ENCODE results near the gene CKS1B. TPM values are rescaled to one million over a fixed set of nuclear protein-coding genes. Genes with fewer than 3 reads are reported as not detected.
"Not testable (repeated sequence)": the region's sequence is repeated elsewhere in the genome, so short reads cannot be mapped to it uniquely, and the experiment has no call there.

Gene CKS1B
- total RNA-seq, 1 experiment from 2014 or later: 225 TPM

DNA sequence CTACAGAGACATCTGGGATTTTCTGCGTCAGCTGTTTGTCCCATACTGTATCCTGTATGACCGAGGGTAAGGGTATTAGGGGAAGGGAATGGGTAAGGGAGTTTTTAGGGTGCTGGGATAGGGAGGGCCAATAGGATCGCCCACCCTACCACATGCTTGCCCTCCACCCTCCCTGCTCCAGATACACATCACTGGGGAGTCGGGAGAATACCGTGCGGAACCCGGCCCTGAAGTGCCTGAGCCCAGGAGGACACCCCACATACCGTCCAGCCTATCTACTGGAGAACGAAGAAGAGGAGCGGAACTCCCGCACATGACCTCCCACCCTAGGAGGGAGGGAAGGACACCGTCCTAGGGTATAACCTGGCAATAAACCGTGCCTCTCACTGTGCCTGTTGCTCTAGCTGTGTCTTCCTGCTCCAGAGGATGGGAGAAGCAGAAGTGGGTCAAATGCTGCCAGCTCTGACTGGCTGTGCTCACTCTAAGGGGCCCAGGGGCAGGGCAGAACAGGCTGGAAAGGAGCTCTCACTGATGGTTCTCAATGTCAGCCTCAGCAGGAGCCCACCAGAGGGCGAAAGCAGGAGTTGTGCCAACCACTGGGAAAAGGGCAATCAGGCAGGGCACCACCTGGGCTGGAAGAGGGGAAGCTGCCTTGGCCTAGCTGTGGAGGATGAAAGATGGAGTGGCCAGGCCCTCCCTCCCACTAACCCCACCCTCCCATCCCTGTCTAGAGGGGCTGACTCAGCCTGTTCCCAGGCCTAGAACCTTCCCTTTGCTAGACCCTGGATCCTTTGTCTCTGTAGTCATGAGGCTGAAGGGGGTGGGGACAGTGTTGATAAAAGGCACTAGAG is 18.5 kb downstream of the CKS1B start:
- Histone ChIP-seq H3K9ac (ENCODE audit: low read length) (no peak overlapping the region), H3K4me2 (ENCODE audit: low read depth, low read length, poor library complexity, severe bottlenecking) (no peak overlapping the region), H3K27me3 (ENCODE audit: low read length) (no peaks in the 10 kb centered on the region)

DNA sequence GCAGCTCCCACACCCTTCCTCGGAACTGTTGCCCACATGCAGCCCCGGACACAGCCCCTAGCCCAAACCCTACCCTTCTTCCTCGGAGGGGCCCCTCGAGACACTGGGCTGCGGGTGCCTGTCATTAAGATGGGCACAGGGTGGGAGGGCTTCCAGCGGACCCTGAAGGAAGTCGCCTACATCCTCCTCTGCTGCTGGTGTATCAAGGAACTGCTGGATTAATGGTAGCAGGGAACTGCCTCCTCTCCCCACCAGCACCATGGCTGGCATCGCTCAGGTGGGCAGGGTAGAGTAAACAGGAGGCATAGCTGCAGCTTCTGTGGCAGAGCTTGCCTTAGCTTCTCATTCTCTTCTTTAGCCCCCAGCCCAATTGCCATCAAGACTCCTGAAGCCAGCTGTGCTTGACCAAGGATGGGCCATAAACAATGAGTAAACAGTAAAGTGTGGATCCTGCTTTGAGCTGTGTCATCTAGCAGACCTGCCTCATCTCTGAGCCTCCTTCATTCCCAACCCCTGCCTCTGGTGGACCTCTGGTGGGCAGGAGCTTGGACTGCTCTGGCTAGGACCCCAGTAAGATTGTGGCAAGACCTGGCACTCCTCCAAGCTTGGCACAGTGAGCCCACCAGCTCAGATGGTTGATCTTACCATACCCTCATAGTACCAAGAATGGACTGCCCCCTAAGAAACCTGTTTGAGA is 19.2 kb downstream of the CKS1B start, which contains the start of gene LENEP:
TSS of gene LENEP (plus strand) at position 15 of the 697 bp plus-strand sequence. CDS start at position 37, 22 bp downstream.
- no peaks in the 10 kb centered on the region for H3K9me3 ChIP-seq (ENCODE audit: low read length)
- H3K36me3 ChIP-seq (ENCODE audit: insufficient read depth, low read length): no peaks in the 10 kb centered on the region; the same call in none of the 2 replicates
- no peaks in the 10 kb centered on the region for H3K9me2 ChIP-seq (replicated peaks; ENCODE audit: insufficient read depth, low read length)
- no peaks in the 10 kb centered on the region for H3K79me2 ChIP-seq (ENCODE audit: low read length)
- H3K4me3 ChIP-seq (ENCODE audit: low read length): no peak within 1 kb of the TSS
- no peak within 1 kb of the TSS for H3K9ac ChIP-seq (ENCODE audit: low read length)
- peaks cover 27% of the 10 kb centered on the region for H3K4me1 ChIP-seq (ENCODE audit: low read length)
- no peak within 1 kb of the TSS for H2AFZ ChIP-seq (ENCODE audit: low read length)
- H3K27me3 ChIP-seq (ENCODE audit: low read length): no peaks in the 10 kb centered on the region
- DNase-seq: no peak
- H3K27ac ChIP-seq (ENCODE audit: low read length): peak within 1 kb of the TSS; percentile 6; the same call in 1 of the 2 replicates
- H4K20me1 ChIP-seq (ENCODE audit: insufficient read depth, low read depth, low read length): no peaks in the 10 kb centered on the region
- H3K4me2 ChIP-seq (ENCODE audit: low read depth, low read length, poor library complexity, severe bottlenecking): no peak within 1 kb of the TSS

More for the DNA sequence above, 18.5 kb downstream of the CKS1B start:
- peaks cover 24% of the 10 kb centered on the region for H3K4me1 ChIP-seq (ENCODE audit: low read length)
- no peak overlapping the region for H3K27ac ChIP-seq (ENCODE audit: low read length)
- H3K9me2 ChIP-seq (replicated peaks; ENCODE audit: insufficient read depth, low read length): no peaks in the 10 kb centered on the region
- H3K9me3 ChIP-seq (ENCODE audit: low read length): no peaks in the 10 kb centered on the region
- H3K36me3 ChIP-seq (ENCODE audit: insufficient read depth, low read length): peaks cover 6% of the 10 kb centered on the region
- no peaks in the 10 kb centered on the region for H4K20me1 ChIP-seq (ENCODE audit: insufficient read depth, low read depth, low read length)
- no peak overlapping the region for H2AFZ ChIP-seq (ENCODE audit: low read length)
- H3K4me3 ChIP-seq (ENCODE audit: low read length): no peak overlapping the region
- DNase-seq: peak; percentile 60
- H3K79me2 ChIP-seq (ENCODE audit: low read length): no peaks in the 10 kb centered on the region

DNA sequence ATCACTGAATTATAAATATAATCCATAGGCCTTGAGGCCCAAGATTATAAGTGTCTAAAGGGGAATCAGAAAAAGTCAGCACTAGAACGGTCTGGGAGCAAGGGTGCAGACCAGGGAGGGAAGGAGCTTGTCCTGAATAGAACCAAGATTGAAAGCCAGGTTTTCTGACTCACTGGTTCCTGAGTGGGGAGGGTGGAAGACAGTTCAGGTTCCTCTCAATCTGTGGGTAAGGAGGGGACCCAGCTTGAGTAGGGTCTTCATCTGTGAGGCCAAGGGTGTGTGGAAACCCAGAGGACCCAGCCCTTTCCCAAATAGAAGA is 19.7 kb downstream of the CKS1B start:
- Histone ChIP-seq H3K4me1 (ENCODE audit: low read length) (peaks cover 32% of the 10 kb centered on the region), H3K9ac (ENCODE audit: low read length) (no peak overlapping the region), H3K4me2 (ENCODE audit: low read depth, low read length, poor library complexity, severe bottlenecking) (no peak overlapping the region), H3K36me3 (ENCODE audit: insufficient read depth, low read length) (no peaks in the 10 kb centered on the region; the same call in none of the 2 replicates), H3K27ac (ENCODE audit: low read length) (peak overlapping the region; percentile 6; the same call in 1 of the 2 replicates), H2AFZ (ENCODE audit: low read length) (no peak overlapping the region), H4K20me1 (ENCODE audit: insufficient read depth, low read depth, low read length) (no peaks in the 10 kb centered on the region), H3K4me3 (ENCODE audit: low read length) (no peak overlapping the region), H3K27me3 (ENCODE audit: low read length) (no peaks in the 10 kb centered on the region), H3K9me3 (ENCODE audit: low read length) (no peaks in the 10 kb centered on the region), H3K79me2 (ENCODE audit: low read length) (no peaks in the 10 kb centered on the region), H3K9me2 (replicated peaks; ENCODE audit: insufficient read depth, low read length) (no peaks in the 10 kb centered on the region)
- no peak for DNase-seq

DNA sequence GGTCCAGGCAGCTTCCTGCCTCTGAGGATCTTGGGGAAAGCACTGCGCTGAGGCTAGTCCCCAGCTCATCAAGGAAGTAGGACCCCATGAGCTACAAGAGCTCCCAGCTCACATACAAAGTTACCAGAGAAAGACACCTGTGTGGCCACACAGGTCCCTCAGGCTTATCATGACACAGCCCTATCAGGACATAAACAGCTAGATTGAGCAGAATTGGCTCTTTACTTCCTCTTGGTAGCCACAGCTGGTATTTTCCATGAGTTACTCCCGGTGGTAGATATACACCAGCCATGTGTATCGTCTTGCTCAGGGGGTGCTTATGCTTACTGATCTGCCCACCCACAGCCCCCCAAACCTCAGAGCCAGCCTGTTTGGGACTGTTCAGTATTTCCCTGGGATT is 20.1 kb downstream of the CKS1B start:
- Histone ChIP-seq H4K20me1 (ENCODE audit: insufficient read depth, low read depth, low read length) (no peaks in the 10 kb centered on the region), H3K4me2 (ENCODE audit: low read depth, low read length, poor library complexity, severe bottlenecking) (no peak overlapping the region)

DNA sequence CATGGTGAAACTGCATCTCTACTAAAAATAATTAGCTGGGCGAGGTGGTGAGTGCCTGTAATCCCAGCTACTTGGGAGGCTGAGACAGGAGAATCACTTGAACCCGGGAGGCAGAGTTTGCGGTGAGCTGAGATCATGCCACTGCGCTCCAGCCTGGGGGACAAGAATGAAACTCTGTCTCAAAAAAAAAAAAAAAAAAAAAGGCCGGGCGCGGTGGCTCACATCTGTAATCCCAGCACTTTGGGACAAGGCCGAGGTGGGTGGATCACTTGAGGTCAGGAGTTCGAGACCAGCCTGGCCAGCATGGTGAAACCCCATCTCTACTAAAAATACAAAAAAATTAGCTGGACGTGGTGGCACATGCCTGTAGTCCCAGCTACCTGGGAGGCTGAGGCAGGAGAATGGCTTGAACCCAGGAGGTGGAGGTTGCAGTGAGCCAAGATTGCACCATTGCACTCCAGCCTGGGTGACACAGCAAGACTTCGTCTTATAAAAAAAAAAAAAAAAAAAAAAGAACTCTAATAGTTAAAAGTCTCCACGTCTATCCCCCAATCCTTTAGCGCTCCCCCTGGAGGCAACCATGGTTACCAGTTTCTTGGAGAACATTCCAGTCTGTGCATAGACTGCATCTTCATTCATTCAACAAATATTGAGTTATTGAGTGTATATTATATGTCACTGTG is 21.0 kb downstream of the CKS1B start:
- H2AFZ ChIP-seq (ENCODE audit: low read length); H3K9me2 ChIP-seq (replicated peaks; ENCODE audit: insufficient read depth, low read length); H3K36me3 ChIP-seq (ENCODE audit: insufficient read depth, low read length); H3K4me3 ChIP-seq (ENCODE audit: low read length); H3K4me2 ChIP-seq (ENCODE audit: low read depth, low read length, poor library complexity, severe bottlenecking); H4K20me1 ChIP-seq (ENCODE audit: insufficient read depth, low read depth, low read length); H3K9me3 ChIP-seq (ENCODE audit: low read length); H3K79me2 ChIP-seq (ENCODE audit: low read length); H3K27me3 ChIP-seq (ENCODE audit: low read length); H3K9ac ChIP-seq (ENCODE audit: low read length): not testable (repeated sequence)
- peaks cover 43% of the 10 kb centered on the region for H3K4me1 ChIP-seq (ENCODE audit: low read length)
- peak; percentile 64 for DNase-seq
- H3K27ac ChIP-seq (ENCODE audit: low read length): peak overlapping the region; percentile 45; the same call in 1 of the 2 replicates

More for the DNA sequence above, 20.1 kb downstream of the CKS1B start:
- Histone ChIP-seq H3K4me1 (ENCODE audit: low read length) (peaks cover 35% of the 10 kb centered on the region), H3K9me3 (ENCODE audit: low read length) (no peaks in the 10 kb centered on the region), H3K9ac (ENCODE audit: low read length) (no peak overlapping the region), H3K27ac (ENCODE audit: low read length) (peak overlapping the region; percentile 45), H3K9me2 (replicated peaks; ENCODE audit: insufficient read depth, low read length) (no peaks in the 10 kb centered on the region), H3K36me3 (ENCODE audit: insufficient read depth, low read length) (no peaks in the 10 kb centered on the region; the same call in none of the 2 replicates), H3K4me3 (ENCODE audit: low read length) (no peak overlapping the region), H3K27me3 (ENCODE audit: low read length) (no peaks in the 10 kb centered on the region), H3K79me2 (ENCODE audit: low read length) (no peaks in the 10 kb centered on the region), H2AFZ (ENCODE audit: low read length) (no peak overlapping the region)
- DNase-seq: no peak

DNA sequence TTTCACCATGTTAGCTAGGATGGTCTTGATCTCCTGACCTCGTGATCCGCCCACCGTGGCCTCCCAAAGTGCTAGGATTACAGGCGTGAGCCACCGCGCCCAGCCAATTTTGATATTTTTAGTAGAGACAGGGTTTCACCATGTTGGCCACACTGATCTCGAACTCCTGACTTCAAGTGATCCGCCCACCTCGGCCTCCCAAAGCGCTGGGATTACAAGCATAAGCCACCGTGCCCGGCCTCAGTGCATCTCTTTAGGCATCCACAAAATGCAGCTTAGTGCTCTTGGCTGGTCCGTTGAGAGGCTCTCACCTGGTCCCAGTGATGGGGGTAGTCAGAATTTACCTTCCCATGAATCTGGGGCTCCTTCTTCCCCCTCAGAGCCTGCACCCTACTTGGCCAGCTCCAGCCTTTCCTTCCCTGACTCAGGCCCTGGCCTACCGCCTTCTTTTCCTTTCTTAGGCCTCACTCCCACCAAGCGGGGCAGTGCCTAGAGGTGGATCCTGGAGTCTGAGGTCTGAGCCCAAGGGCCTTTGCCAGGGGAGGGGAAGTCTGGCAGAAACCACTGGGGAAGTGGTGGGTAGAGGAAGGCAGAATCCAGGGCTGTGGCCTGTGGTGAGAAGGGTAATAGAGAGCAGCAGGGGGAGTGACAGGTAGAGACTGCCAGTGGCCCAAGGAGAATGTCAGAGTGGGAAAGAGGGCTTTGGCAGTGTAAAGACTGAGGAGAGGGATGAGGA is 22.7 kb downstream of the CKS1B start:
- no peak overlapping the region for H2AFZ ChIP-seq (ENCODE audit: low read length)
- no peaks in the 10 kb centered on the region for H4K20me1 ChIP-seq (ENCODE audit: insufficient read depth, low read depth, low read length)
- H3K9me2 ChIP-seq (replicated peaks; ENCODE audit: insufficient read depth, low read length): no peaks in the 10 kb centered on the region
- peaks cover 52% of the 10 kb centered on the region for H3K4me1 ChIP-seq (ENCODE audit: low read length)
- no peaks in the 10 kb centered on the region for H3K79me2 ChIP-seq (ENCODE audit: low read length)
- no peaks in the 10 kb centered on the region for H3K27me3 ChIP-seq (ENCODE audit: low read length)
- DNase-seq: no peak
- no peak overlapping the region for H3K4me3 ChIP-seq (ENCODE audit: low read length)
- H3K9me3 ChIP-seq (ENCODE audit: low read length): no peaks in the 10 kb centered on the region
- no peak overlapping the region for H3K27ac ChIP-seq (ENCODE audit: low read length)
- peak overlapping the region; percentile 30; the same call in 1 of the 2 replicates for H3K9ac ChIP-seq (ENCODE audit: low read length)
- H3K36me3 ChIP-seq (ENCODE audit: insufficient read depth, low read length): no peaks in the 10 kb centered on the region; the same call in 1 of the 2 replicates
- H3K4me2 ChIP-seq (ENCODE audit: low read depth, low read length, poor library complexity, severe bottlenecking): no peak overlapping the region

DNA sequence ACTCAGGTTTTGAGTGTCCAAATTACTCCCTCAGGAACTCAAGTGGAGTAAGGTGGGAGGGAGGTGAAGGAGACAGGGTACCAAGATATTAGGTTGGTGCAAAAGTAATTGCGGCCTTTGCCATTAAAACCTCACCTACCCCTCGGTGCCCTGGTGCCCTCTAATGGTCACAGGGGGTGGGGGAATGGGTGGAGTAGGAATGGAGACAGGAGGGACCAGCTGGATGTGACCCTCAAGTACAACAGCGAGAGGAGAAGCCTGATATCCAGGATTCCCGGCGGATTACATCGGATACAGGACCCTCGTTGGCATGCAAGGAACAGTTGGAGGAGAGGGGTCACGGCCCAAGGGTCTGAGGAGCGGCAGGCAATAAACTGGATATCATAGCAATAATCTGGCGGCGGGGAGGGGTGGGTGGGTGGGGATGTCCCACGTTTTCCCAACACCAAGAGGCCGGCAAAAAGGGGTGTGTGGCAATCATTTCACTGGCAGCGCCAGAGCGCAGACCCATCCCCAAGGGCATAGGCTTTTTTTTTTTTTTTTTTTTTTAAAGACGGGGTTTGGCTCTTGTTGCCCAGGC is 23.8 kb downstream of the CKS1B start:
- Histone ChIP-seq H3K9me3 (ENCODE audit: low read length) (no peaks in the 10 kb centered on the region), H4K20me1 (ENCODE audit: insufficient read depth, low read depth, low read length) (no peaks in the 10 kb centered on the region), H3K4me1 (ENCODE audit: low read length) (peaks cover 52% of the 10 kb centered on the region), H3K36me3 (ENCODE audit: insufficient read depth, low read length) (no peaks in the 10 kb centered on the region), H3K79me2 (ENCODE audit: low read length) (peaks cover 6% of the 10 kb centered on the region), H3K9ac (ENCODE audit: low read length) (no peak overlapping the region), H3K4me2 (ENCODE audit: low read depth, low read length, poor library complexity, severe bottlenecking) (no peak overlapping the region), H3K9me2 (replicated peaks; ENCODE audit: insufficient read depth, low read length) (no peaks in the 10 kb centered on the region), H3K4me3 (ENCODE audit: low read length) (0 out of 2 replicates have a peak overlapping the region, but pooled peaks have one; percentile 70), H3K27me3 (ENCODE audit: low read length) (no peaks in the 10 kb centered on the region), H3K27ac (ENCODE audit: low read length) (0 out of 2 replicates have a peak overlapping the region, but pooled peaks have one; percentile 88), H2AFZ (ENCODE audit: low read length) (no peak overlapping the region)
- DNase-seq: peak; percentile 83
